Germinal center (tissue), 1 donor: Measurements from ENCODE around the gene DOCK1.

Experiments
- DNase-seq: peaks from one replicate; pipeline ENCODE4 v3.0.0; 2012; ENCODE audit warnings: mixed read lengths, low spot score

DOCK1 gene

GRCh38 chr10:127089446-127089845 lies 184.2 kb downstream of the DOCK1 start:
- no peak for DNase-seq

GRCh38 chr10:127090138-127090537 lies 184.9 kb downstream of the DOCK1 start:
- no peak for DNase-seq

GRCh38 chr10:127091354-127091753 lies 186.1 kb downstream of the DOCK1 start:
- no peak for DNase-seq

- no peak for DNase-seq
Observed at GRCh38 chr10:127092916-127093315, 187.7 kb downstream of the DOCK1 start.

DNA sequence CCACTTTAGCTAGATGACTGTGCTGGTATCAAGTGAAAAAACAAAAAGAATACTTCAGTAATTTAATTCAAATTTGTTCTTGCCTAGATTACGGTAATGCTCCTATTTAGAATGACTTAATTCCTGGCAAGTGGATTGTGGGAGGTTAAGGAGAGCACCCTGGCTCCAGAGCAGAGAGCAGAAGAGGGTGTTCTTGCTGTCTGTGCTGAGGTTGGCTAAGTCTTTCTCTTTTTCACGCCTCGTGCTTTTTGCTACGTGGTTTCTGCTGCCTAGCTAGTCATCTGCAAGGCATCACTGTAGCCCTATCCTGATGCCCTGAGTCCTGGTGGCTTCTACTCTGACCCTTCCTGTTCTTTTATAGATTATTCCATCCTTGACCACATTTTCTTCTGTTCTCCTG lies 189.8 kb downstream of the DOCK1 start:
- no peak for DNase-seq

GRCh38 chr10:127100983-127101615 lies 195.9 kb downstream of the DOCK1 start:
- no peak for DNase-seq

DNA sequence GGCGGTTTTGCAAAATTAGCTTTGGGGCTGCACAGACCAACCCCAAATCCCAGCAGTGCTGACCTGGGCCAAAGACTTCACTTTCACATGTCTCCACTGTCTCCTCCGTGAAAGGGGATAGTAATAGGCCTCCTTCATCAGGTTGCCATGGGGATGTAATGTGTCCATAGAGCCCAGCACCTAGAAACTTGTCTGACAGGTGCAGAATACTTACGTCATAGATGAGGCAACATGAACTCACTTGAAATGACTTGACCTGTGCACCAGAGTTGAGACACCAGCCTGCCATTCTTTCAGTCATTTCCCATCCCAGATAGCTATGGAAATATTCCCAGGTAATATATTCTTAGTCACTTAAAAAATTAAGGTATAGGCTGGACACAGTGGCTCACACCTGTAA lies 196.9 kb downstream of the DOCK1 start:
- no peak for DNase-seq

DNA sequence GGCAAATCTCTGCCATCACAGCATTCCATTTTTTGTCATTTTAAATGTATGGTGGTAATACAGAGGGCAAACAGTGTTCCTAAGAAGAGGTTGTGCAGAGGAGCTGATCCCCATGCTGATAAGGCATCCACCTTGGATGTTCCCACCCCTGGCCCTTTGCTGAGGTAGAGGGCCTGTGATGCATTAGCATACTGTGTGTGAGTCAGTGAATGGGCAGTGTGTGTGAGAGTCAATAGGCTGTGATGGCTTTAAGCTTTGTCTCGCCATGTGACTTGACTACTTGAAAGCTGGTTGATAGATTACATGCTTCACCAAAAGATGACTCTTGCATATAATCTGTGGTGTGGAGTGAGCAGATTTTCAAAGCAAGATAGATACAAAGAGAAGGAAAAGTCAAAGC lies 209.9 kb downstream of the DOCK1 start:
- DNase-seq = no peak

GRCh38 chr10:127117125-127117524 lies 211.9 kb downstream of the DOCK1 start:
- DNase-seq = no peak

- DNase-seq = no peak
Observed at GRCh38 chr10:127118034-127118433, 212.8 kb downstream of the DOCK1 start.

- no peak for DNase-seq
Observed at GRCh38 chr10:127119936-127120335, 214.7 kb downstream of the DOCK1 start.

GRCh38 chr10:127122831-127123230 lies 217.6 kb downstream of the DOCK1 start:
- DNase-seq = no peak

DNA sequence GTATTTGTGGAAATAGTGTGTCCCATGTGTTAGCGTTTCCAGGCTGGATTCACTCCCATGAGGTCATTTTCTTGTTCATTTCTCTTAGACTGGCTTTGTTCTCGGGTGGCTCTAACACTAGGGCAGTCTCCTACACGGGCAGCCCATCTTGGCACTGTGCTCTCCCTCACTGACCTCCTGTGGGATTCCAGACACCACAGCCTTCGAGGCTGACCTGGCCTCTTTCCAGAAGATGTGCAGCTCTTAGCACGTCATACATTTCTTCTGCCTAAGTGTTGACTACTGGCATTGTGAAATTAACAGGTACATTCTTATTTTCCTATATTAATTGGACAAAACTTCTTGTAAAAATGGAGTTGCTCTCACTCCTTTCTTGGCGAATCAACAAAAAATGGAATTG lies 218.4 kb downstream of the DOCK1 start:
- DNase-seq = no peak

DNA sequence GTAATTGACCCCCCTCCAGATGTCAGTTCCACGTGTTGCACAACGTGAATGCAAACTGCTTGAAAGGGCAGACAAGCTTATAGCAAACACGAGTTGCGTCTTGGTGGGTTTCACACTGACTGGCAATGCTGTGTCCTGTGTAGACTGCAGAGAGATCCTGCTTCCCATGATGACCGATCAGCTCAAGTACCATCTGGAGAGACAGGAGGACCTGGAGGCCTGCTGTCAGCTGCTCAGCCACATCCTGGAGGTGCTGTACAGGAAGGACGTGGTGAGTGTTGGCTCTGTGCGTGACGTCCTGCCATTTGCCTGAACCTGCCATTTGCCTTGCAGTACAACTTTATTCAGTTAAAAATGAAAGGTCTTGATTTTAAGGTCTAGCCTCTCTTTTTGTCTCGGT lies 220.1 kb downstream of the DOCK1 start:
- DNase-seq = no peak

DNA sequence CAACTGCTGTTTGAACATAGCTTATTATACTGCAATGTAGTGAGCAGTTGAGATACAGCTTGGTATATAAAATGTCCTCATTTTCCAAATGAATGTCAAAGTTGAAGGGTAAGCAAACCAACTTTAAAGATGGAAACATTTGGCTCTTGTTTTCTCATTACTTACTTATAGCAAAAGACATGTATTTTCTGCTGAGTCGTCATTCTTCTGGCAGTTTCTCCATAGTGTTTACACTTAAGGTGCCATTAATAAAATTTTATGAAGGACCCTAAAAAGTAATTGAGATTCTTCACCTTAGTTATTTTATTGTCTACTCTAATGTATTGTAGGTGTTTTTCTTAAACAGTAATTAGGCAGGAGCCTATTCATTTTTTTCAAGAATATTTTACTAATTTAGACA lies 222.6 kb downstream of the DOCK1 start:
- DNase-seq = no peak

- no peak for DNase-seq
Observed at GRCh38 chr10:127129104-127129503, 223.9 kb downstream of the DOCK1 start.

DNA sequence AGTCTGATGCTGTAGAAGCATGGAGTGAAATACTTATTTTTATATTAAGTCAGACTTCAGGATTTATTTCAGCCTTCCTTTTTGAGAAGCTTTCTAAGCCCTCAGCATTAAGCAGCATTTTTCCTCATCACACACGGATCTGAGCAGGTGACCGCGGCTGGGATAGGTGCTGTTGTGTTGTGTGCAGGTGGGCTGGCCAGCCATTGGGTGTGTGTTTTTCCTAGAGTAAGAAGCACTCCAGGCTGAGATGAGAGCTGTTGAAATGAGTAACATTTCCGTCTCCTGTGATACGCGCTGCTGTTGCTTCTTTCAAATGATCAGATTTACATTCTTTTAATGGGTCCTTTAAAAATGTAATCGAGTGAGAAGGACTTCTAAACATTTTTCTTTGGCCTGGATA lies 227.2 kb downstream of the DOCK1 start:
- no peak for DNase-seq

DNA sequence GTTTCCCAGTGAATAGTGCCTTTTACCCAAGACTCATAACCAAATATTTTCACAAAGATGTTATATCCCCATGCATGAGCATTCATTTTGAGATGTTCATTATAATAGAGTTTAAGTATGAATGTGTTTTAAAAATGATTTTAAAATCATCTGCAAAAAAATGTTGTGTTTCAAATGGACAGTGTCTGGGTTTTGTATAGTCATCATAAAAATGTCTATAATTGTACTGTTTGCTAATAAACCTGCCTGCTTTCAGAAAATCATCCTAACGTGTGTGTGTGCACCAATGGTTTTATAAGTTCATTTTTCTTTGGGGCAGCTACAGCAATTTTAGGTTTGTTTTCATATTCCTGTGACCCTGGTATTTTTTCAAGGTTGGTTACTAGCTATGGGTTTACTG lies 228.0 kb downstream of the DOCK1 start:
- no peak for DNase-seq

DNA sequence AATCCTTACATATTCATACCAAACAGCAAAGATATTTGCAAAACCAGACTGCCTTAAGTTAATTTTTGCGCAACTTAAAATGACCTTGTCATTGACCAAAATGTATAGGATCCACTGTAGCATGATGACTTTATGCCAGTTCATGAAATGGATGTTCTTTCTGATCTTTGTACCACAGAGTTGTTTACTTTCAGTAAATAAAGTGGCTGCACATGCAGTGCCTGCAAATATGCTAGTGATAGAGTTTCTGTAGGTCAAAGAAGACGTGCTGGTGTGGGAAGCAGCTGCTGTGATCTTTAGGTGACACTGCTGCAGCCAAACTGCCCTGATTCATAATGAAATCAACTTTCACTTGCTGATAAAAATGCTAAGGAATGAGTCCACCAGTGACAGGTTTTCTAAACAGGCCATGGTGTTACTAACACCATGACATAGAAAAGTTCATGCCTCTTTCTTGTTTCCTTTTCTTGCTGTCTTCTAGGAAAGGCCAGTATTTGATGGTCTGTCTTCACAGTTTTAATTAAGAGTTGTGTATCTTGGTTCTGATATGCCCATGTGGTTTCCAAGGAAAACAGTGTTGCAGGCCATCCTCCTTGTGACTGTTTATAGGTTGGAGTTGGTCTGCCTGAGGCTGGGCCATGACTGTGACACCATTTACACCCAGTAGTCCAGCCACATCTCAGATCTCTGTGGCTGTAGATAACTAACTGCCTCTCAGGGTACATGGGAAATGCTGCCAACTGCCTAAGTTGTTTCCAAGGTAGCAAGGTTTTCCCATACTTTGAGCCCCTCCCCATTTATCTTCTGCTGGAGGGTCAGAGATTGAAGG lies 228.7 kb downstream of the DOCK1 start:
- DNase-seq = no peak

GRCh38 chr10:127135844-127136577 lies 230.8 kb downstream of the DOCK1 start:
- no peak for DNase-seq

GRCh38 chr10:127137391-127137790 lies 232.2 kb downstream of the DOCK1 start:
- DNase-seq = no peak

DNA sequence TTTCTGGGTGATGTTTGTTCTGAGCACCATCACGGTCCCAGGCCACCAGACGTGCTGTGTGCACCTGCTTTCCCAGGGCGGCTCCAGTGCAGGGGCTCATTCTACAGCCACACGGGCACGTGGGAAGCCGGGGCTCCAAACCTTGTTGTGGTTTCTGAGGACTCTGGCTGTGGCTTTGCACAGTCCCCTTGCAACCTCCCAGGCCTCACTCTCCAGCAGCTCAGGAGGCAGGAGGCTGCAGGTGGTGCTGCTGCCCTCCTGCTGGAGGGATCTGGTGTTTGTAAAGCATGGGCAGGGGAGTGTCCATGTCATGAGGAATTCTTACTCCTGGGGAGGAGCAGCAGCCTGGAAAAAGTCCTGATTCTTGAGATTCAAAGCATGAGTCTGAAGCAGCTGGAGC lies 236.9 kb downstream of the DOCK1 start:
- DNase-seq = no peak

- no peak for DNase-seq
Observed at GRCh38 chr10:127142856-127143255, 237.6 kb downstream of the DOCK1 start.
